SH-SY5Y (cell line): ENCODE results near the gene EGFR.

Experiments
- GATA2 ChIP-seq: IDR thresholded peaks from 2 replicates; pipeline ENCODE4 v1.6.1; 2011; ENCODE audit warnings: mild to moderate bottlenecking, low read depth, low read length
- GATA3 ChIP-seq: IDR thresholded peaks from 2 replicates; pipeline ENCODE4 v1.6.1; 2011; ENCODE audit warnings: low read depth, mild to moderate bottlenecking, low read length, moderate library complexity

DNA sequence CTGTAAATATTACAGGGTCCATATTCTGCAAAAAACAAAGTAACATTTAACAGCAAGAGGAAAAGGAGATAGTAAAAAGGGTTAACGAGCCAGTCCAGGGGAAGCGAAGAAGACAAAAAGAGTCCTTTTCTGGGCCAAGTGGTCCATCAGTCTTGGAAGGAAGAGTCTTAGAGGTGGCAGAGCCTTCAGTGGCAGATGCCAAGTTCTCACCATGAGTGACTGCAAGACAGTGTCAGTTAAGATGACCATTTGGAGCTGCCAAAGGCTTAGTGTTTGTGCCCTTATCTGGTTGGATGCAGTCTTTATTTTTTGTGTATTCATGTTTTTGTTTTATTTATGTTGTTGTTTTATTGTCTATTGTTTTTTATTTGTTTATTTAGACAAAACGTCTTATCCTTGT, 220.6 kb downstream of the EGFR start:
- TF ChIP-seq GATA3, result no peak
- TF ChIP-seq GATA2, result no peak
